Spleen (tissue), 7 donors: Measurements from ENCODE around the gene PXDN.

ENCODE experiments used
- CTCF ChIP-seq, 11 experiments: fragments of 200-600 bp in 7 of 11; fragments of 450-650 bp in 4 of 11; sonication (generic) in 4 of 11; IDR thresholded peaks in 8 of 11; conservative IDR thresholded peaks in 3 of 11; 1 replicate in 7 of 11; 2 replicates in 4 of 11; pipeline versions ENCODE4 v1.4.0 to v1.8.0; 2016 to 2021; ENCODE audit warnings: antibody characterized with exemption in 11 of 11, inconsistent platforms in 4 of 11, mild to moderate bottlenecking in 1 of 11
- POLR2A ChIP-seq, 3 donors: fragments of 450-650 bp; IDR thresholded peaks; one replicate each; pipeline ENCODE4 v1.5.1; 2017; ENCODE audit warnings: antibody characterized with exemption in 3 of 3, mild to moderate bottlenecking in 1 of 3
- POLR2AphosphoS5 ChIP-seq, 3 donors: sonication (generic); formaldehyde crosslinking; IDR thresholded peaks; one replicate each; pipeline ENCODE4 v1.5.1; 2017; ENCODE audit warnings: antibody characterized with exemption in 3 of 3
- donor health status: DM: no; HTN: no; CAD: no; lungs with moderate emphysema.
- donor health status: DM: no; HTN: no; CAD: no.
- donor health status: DM: no; HTN: no; CAD: no.

DNA sequence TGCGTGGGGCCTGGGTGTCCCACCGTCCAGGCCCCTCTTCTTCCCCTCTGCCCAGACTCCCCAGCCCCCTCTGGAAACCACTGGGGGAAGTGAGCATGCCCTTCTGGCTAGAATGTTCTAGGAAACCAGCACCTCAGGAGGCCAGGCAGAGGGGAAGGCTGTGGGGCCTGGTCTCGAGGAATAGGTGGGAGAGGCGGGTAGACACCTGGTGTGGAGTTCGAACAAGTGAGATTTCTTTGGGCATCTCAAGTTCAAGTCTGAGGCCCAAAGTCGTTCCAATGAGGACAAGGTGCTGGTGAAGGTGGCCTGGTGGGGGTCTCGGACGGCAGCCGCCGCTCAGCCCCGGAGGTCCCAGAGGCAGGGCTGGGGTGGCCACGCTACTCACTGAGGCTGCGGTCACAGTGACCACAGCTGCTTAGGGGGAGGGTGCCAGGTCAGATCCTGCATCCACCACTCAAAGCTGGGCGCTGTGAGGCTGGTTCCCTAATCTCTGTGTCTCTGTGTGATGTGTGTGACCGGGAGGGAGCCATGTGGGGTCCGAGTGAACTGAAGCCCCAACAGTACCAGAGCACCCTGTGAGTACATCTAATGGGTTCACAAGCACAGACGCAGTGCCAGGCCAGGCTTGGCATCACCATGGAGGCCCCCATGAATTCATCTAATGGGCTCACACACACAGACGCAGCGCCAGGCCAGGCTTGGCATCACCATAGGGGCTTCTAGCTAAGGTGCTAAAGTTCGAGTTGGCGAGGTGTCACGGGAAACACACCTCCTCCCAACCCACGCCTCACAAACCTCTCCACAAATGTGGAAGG is 26.5 kb upstream of the PXDN start:
- TF ChIP-seq POLR2A (IDR thresholded peaks at IDR 0.05), result no peak
- TF ChIP-seq CTCF (IDR thresholded peaks at IDR 0.05 in 8 of 11, conservative IDR thresholded peaks at IDR 0.05 in 3 of 11), result no peak
- no peak for TF ChIP-seq POLR2AphosphoS5 (IDR thresholded peaks at IDR 0.05)
